Chondrocyte (in vitro differentiated cells): ENCODE measurements around the gene FTSJ3. TPM values are rescaled to one million over a fixed set of nuclear protein-coding genes. Genes with fewer than 3 reads are reported as not detected.
"Not testable (repeated sequence)": the region's sequence is repeated elsewhere in the genome, so short reads cannot be mapped to it uniquely, and the experiment has no call there.

Experiments
- DNase-seq: peaks from one replicate; pipeline ENCODE4 v3.0.0; 2021; ENCODE audit warnings: mixed read lengths, low spot score
- H3K27ac Mint-ChIP-seq: one replicate; pipeline ENCODE4 v1.8.0; 2021; ENCODE audit warnings: mild to moderate bottlenecking, moderate library complexity, mixed read lengths; ENCODE audit not compliant: unreplicated experiment
- H3K27me3 Mint-ChIP-seq: 2 replicates; pipeline ENCODE4 v1.8.0; 2021; ENCODE audit warnings: low read depth, mixed read lengths
- H3K36me3 Mint-ChIP-seq: 2 replicates; pipeline ENCODE4 v1.8.0; 2021; ENCODE audit warnings: low read depth, mixed read lengths
- H3K4me1 Mint-ChIP-seq: 2 replicates; pipeline ENCODE4 v1.8.0; 2021; ENCODE audit warnings: low read depth, mild to moderate bottlenecking, mixed read lengths
- H3K4me3 Mint-ChIP-seq: one replicate; pipeline ENCODE4 v1.8.0; 2021; ENCODE audit warnings: mild to moderate bottlenecking, moderate library complexity, mixed read lengths; ENCODE audit not compliant: unreplicated experiment
- H3K9me3 Mint-ChIP-seq: 2 replicates; pipeline ENCODE4 v1.8.0; 2021; ENCODE audit warnings: low read depth, mixed read lengths
- CTCF ChIP-seq: fragments of 200-600 bp; sonication (generic); IDR thresholded peaks from 2 replicates; pipeline ENCODE4 v1.5.0; 2021; ENCODE audit warnings: antibody characterized with exemption, mild to moderate bottlenecking, moderate library complexity
- total RNA-seq: library from RNA; stranded (reverse); gene quantifications from 3 replicates; pipeline ENCODE4 v1.2.1, GENCODE V29; 2021

The FTSJ3 gene
- total RNA-seq, 1 donor from 2014 or later = 26.5 TPM

GRCh38 chr17:63843910-63844677 is 16.6 kb upstream of the FTSJ3 start:
- no peaks in the 10 kb centered on the region for H3K9me3 Mint-ChIP-seq
- no peak for TF ChIP-seq CTCF
- DNase-seq = no peak
- H3K36me3 Mint-ChIP-seq = no peaks in the 10 kb centered on the region
- H3K4me3 Mint-ChIP-seq = peak overlapping the region; percentile 77
- peaks cover 33% of the 10 kb centered on the region for H3K4me1 Mint-ChIP-seq
- peak overlapping the region; percentile 93 for H3K27ac Mint-ChIP-seq
- no peaks in the 10 kb centered on the region for H3K27me3 Mint-ChIP-seq

GRCh38 chr17:63843387-63843888 is 16.0 kb upstream of the FTSJ3 start:
- peaks cover 35% of the 10 kb centered on the region for H3K4me1 Mint-ChIP-seq
- not testable (repeated sequence) for DNase-seq, H3K36me3 Mint-ChIP-seq, H3K27me3 Mint-ChIP-seq, H3K9me3 Mint-ChIP-seq
- H3K27ac Mint-ChIP-seq = peak overlapping the region; percentile 93
- H3K4me3 Mint-ChIP-seq = peak overlapping the region; percentile 77

- Mint-ChIP-seq H3K27ac (peak within 1 kb of the TSS; percentile 93), H3K4me3 (peak within 1 kb of the TSS; percentile 93), H3K36me3 (no peaks in the 10 kb centered on the region), H3K27me3 (no peaks in the 10 kb centered on the region), H3K9me3 (no peaks in the 10 kb centered on the region), H3K4me1 (peaks cover 31% of the 10 kb centered on the region)
- TF ChIP-seq CTCF = no peak
- peak; percentile 98 for DNase-seq
Measured at GRCh38 chr17:63842540-63843386, 15.3 kb upstream of the FTSJ3 start, which contains the start of gene SMARCD2. SMARCD2 (minus strand) TSS chr17:63842685; CDS start chr17:63842674, 11 bp downstream.

- H3K4me3 Mint-ChIP-seq = peak overlapping the region; percentile 93
- H3K27me3 Mint-ChIP-seq = no peaks in the 10 kb centered on the region
- H3K4me1 Mint-ChIP-seq = peaks cover 31% of the 10 kb centered on the region
- H3K36me3 Mint-ChIP-seq = no peaks in the 10 kb centered on the region
- peak overlapping the region; percentile 93 for H3K27ac Mint-ChIP-seq
- no peaks in the 10 kb centered on the region for H3K9me3 Mint-ChIP-seq
- no peak for TF ChIP-seq CTCF
- DNase-seq = no peak
Measured at GRCh38 chr17:63842173-63842539, 14.7 kb upstream of the FTSJ3 start.

GRCh38 chr17:63841350-63842172 is 14.1 kb upstream of the FTSJ3 start:
- peak; percentile 6 for TF ChIP-seq CTCF
- Mint-ChIP-seq H3K4me1 (peaks cover 31% of the 10 kb centered on the region), H3K27me3 (no peaks in the 10 kb centered on the region), H3K9me3 (no peaks in the 10 kb centered on the region), H3K36me3 (no peaks in the 10 kb centered on the region), H3K4me3 (peak overlapping the region; percentile 93), H3K27ac (peak overlapping the region; percentile 93)
- DNase-seq = no peak
